Right lobe of liver (tissue), 6 donors: Measurements from ENCODE around the gene CASP10. TPM values are rescaled to one million over a fixed set of nuclear protein-coding genes. Genes with fewer than 3 reads are reported as not detected.
A peak's percentile ranks its signal among the peaks of the same experiment; 100 is the strongest.

Experiments used
- ATAC-seq, 4 donors: fragments of 200-7000 bp; cut with Tn5 transposase; one replicate each; pipeline ENCODE4 v1.9.1; 2020; ENCODE audit warnings: mild to moderate bottlenecking in 4 of 4, moderate library complexity in 4 of 4
- DNase-seq, 3 donors: peaks; one replicate each; pipeline ENCODE4 v3.0.0-alpha.2; 2020
- H3K27ac ChIP-seq, 3 donors: fragments of 200-600 bp; one replicate each; pipeline ENCODE4 v1.8.0; 2022
- H3K27me3 ChIP-seq, 2 donors: fragments of 200-600 bp; one replicate each; pipeline ENCODE4 v1.8.0; 2022
- H3K36me3 ChIP-seq, 4 donors: fragments of 200-600 bp; sonication (generic) in 1 of 4; one replicate each; pipeline versions ENCODE4 v1.5.1 to v1.8.0; 2017 to 2022; ENCODE audit warnings: control low read depth in 1 of 4
- H3K4me1 ChIP-seq, 4 donors: fragments of 200-600 bp; sonication (generic) in 1 of 4; one replicate each; pipeline versions ENCODE4 v1.5.1 to v1.8.0; 2017 to 2022; ENCODE audit warnings: control low read depth in 1 of 4
- H3K4me3 ChIP-seq, 3 donors: fragments of 200-600 bp; one replicate each; pipeline ENCODE4 v1.8.0; 2022
- H3K9me3 ChIP-seq, 4 donors: fragments of 200-600 bp; sonication (generic) in 1 of 4; one replicate each; pipeline versions ENCODE4 v1.5.1 to v1.8.0; 2017 to 2022; ENCODE audit warnings: control low read depth in 1 of 4
- CTCF ChIP-seq, 4 donors: fragments of 200-600 bp in 3 of 4; fragments of 450-650 bp in 1 of 4; IDR thresholded peaks; one replicate each; pipeline versions ENCODE4 v1.5.1 to v1.8.0; 2016 to 2022; ENCODE audit warnings: antibody characterized with exemption in 4 of 4, mild to moderate bottlenecking in 2 of 4
- POLR2A ChIP-seq: fragments of 450-650 bp; IDR thresholded peaks from one replicate; pipeline ENCODE4 v1.6.1; 2017; ENCODE audit warnings: antibody characterized with exemption, mild to moderate bottlenecking
- WGBS: methylation state at CpG from one replicate; pipeline ENCODE4 v1.1.6; 2018; ENCODE audit warnings: low coverage, low lambda C conversion rate; ENCODE audit not compliant: insufficient coverage; ENCODE audit errors: missing lambda C conversion rate; 5-methylcytosine and 5-hydroxymethylcytosine counted together
- intact Hi-C, 2 donors: fragments of 100-400 bp; cut with DNase I; formaldehyde crosslinking; loops; one replicate each; pipeline versions ENCODE4 v1.11.2 to v1.14.1; 2022
- total RNA-seq, 6 experiments: library from RNA; depleted of rRNA in 2 of 6; stranded (reverse); fragments of >200 nt in 2 of 6; fragmentation: NEBNext Ultra II Directional in 3 of 6; extraction: Animal tissue kit (Norgen Biotek cat#: 25700) in 3 of 6; gene quantifications; one replicate each; pipeline versions ENCODE4 v1.1.0 to v1.2.4, GENCODE V29; 2016 to 2023
- donor health status: DM: no; HTN: yes; CAD: no.
- donor health status: DM: no; HTN: no; CAD: no.
- donor health status: DM: no; HTN: no; CAD: no.
- donor health status: DM: no; HTN: yes; CAD: no.
- donor health status: DM: no; HTN: yes; CAD: no.

Gene CASP10
- total RNA-seq, 6 experiments from 2014 or later, result 4.2 to 9.4 (median 8.4) TPM

- Histone ChIP-seq H3K27me3 (no peaks in the 10 kb centered on the region), H3K36me3 (no peaks in the 10 kb centered on the region), H3K4me1 (peaks cover 0 to 5% (median 0%) of the 10 kb centered on the region in 4 donors), H3K27ac (no peak overlapping the region), H3K4me3 (no peak overlapping the region), H3K9me3 (no peaks in the 10 kb centered on the region)
- WGBS, result 65% methylated on average over 2 of the region's 2 CpGs
- intact Hi-C loops, result no loop called here
- TF ChIP-seq CTCF (IDR thresholded peaks at IDR 0.05), result no peak
- TF ChIP-seq POLR2A, result no peak
- ATAC-seq (peak in 1 of 4 donors; percentile 14), DNase-seq (no peak)
These were observed 80.8 kb downstream of the CASP10 start for GRCh38 chr2:201263779-201264178.

GRCh38 chr2:201264472-201265173, 81.7 kb downstream of the CASP10 start:
- no peaks in the 10 kb centered on the region for H3K27me3 ChIP-seq
- ATAC-seq (no peak), DNase-seq (no peak)
- intact Hi-C loops, result no loop called here
- 60% methylated on average over 7 of the region's 7 CpGs for WGBS
- H3K36me3 ChIP-seq, result no peaks in the 10 kb centered on the region
- H3K9me3 ChIP-seq, result no peaks in the 10 kb centered on the region
- peaks cover 0 to 5% (median 2%) of the 10 kb centered on the region in 4 donors for H3K4me1 ChIP-seq
- TF ChIP-seq CTCF (IDR thresholded peaks at IDR 0.05) (no peak), POLR2A (no peak)
- no peak overlapping the region for H3K4me3 ChIP-seq
- no peak overlapping the region for H3K27ac ChIP-seq

- TF ChIP-seq CTCF (IDR thresholded peaks at IDR 0.05) (no peak), POLR2A (no peak)
- DNase-seq, result no peak
- no peaks in the 10 kb centered on the region for H3K9me3 ChIP-seq
- H3K4me1 ChIP-seq, result peaks cover 0 to 6% (median 0%) of the 10 kb centered on the region in 4 donors
- H3K4me3 ChIP-seq, result no peak overlapping the region
- 94% methylated on average over 2 of the region's 2 CpGs for WGBS
- H3K27ac ChIP-seq, result no peak overlapping the region
- intact Hi-C loops, result no loop called here
- H3K36me3 ChIP-seq, result peaks cover 0 to 3% (median 0%) of the 10 kb centered on the region in 4 donors
- ATAC-seq, result no peak
- H3K27me3 ChIP-seq, result no peaks in the 10 kb centered on the region
These were observed 83.7 kb downstream of the CASP10 start for GRCh38 chr2:201266629-201267028.

GRCh38 chr2:201267278-201268030, 84.5 kb downstream of the CASP10 start:
- no peak overlapping the region for H3K4me3 ChIP-seq
- DNase-seq (no peak), ATAC-seq (no peak)
- peaks cover 0 to 6% (median 0%) of the 10 kb centered on the region in 4 donors for H3K4me1 ChIP-seq
- no peak overlapping the region for H3K27ac ChIP-seq
- 83% methylated on average over 10 of the region's 12 CpGs for WGBS
- H3K27me3 ChIP-seq, result no peaks in the 10 kb centered on the region
- H3K9me3 ChIP-seq, result no peaks in the 10 kb centered on the region
- peaks cover 0 to 8% (median under 1%) of the 10 kb centered on the region in 4 donors for H3K36me3 ChIP-seq
- TF ChIP-seq POLR2A, result no peak
- no peak for TF ChIP-seq CTCF (IDR thresholded peaks at IDR 0.05)
- intact Hi-C loops, result no loop called here
